Fibroblast of skin of scalp (primary cell): ENCODE data around the gene COPS2.
A peak's percentile ranks its signal among the peaks of the same experiment; 100 is the strongest.
"Not testable (repeated sequence)": the region's sequence is repeated elsewhere in the genome, so short reads cannot be mapped to it uniquely, and the experiment has no call there.

Source experiments
- DNase-seq: peaks from one replicate; pipeline ENCODE4 v3.0.0-alpha.2; 2013

The COPS2 gene

DNA sequence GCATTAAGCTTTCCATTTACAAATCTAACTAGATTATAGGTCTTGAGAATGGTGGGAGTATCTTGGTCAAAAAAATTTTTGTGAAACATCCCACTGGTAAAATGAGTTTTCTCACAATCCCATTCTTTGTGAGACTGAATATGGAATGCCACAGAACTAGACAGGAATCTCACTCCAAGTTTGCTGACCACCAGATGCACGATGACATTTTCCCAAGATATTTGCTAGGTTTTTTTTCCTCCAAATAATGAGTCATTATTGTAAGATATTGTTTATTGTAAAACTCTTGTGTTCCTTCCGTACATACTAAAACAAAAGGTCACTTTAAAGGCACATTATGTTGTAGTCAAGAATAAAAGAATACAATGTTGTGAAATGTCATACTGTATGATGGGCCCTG is 53.9 kb downstream of the COPS2 start:
- peak; percentile 59 for DNase-seq

DNA sequence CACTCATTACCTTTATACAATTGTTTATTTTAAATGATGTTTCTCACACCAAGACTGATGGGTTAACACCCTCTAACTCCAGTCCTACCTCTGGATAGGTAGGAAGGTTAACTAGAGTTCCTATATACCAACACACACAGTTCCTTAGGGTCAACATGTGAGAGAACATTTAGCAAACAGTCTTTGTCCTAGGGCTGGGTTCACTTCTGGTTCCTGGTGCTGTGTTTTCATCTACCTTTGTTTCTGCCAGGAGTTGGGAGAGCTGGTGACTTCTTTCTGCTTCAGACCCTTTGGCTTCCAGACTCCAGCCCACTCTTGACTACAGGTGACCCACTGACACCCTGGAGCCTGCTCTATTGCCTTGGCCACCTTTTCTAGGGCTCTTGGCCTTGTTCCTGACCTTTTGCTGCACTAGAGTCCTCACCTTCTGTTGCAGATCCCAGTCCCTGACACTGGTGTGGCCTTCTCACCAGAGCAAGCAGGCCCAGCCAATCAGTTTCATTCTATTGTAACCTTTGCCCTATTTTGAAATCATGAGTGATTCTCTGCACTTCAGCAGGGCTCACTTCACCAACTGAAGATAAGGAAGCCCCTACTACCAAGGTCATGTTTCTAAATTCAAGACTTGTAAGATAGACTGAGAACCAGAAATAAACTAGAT is 59.2 kb downstream of the COPS2 start:
- no peak for DNase-seq

DNA sequence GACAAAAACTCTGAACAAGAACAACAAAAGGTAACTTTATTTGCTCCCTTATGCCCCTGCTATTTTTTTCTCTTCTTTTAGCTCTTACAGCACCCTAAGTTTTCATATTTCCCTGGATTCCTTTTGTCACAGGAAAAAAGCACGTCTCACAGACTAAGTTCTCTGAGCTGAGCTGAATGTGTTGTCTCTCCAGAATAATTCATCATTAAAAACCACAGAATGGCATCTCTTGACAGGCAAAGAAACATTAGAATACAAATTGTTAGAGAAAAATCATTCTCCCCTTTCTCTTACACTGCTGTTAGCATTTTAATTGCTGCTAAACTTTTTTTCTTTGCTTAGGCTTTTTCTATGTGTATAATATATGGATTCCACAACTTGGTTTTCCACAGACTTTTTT is 60.5 kb downstream of the COPS2 start:
- no peak for DNase-seq

DNA sequence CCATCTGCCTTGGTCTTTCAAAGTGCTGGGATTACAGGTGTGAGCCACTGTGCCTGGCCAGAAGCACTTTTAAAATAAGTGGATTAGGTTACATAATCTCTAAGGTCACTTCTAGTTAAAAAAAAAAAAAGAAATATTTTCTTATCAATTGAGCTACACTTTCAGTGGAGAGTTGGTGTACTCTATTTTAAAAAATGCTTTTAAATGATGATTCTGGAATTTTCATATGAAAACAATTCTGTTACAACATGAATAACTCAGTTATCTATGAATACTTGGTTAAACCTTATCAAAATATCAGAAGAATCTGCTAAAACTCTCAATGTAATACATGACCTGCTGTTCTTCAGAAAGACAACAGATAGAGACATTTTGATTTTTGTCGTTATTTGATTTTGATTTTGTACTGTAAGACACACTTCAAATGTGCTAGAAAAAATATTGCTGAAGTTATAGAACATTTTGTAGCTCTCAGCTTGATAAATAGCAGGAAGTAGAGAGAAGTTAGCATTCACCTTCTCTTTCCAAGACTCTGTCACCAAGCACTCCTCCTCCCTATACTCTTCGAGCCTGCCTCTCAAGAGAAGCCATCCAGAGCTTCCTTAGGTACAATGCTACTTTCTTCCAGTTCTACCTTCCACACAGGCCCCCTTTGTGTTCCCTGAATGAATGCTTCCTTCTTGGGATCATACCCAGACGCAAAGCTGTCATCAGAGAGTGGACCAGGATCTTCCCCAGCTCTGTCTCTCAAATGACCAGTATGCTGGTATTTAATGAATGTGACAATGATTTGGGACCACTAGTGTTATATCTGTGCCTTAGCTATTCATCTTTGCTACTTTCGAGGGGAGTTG is 61.9 kb downstream of the COPS2 start:
- no peak for DNase-seq

DNA sequence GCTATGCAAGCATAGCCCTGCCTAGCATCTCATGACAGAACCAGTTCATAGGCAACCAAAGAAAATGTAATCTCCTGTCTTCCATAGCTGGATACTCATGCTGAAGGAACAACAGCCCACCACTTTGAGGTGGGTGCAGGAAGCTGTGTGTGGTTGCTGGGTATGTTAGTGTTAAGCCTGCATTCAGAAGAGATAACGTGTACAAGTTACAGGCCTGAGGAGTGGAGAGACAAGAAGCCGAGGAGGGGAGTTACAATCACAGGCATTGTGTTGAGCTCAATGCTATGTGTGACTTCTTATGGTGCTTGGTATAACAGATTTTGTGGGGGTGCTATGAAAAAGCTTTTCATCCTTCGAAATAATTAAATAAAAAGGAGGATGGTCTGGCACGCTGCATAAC is 66.4 kb downstream of the COPS2 start:
- no peak for DNase-seq

DNA sequence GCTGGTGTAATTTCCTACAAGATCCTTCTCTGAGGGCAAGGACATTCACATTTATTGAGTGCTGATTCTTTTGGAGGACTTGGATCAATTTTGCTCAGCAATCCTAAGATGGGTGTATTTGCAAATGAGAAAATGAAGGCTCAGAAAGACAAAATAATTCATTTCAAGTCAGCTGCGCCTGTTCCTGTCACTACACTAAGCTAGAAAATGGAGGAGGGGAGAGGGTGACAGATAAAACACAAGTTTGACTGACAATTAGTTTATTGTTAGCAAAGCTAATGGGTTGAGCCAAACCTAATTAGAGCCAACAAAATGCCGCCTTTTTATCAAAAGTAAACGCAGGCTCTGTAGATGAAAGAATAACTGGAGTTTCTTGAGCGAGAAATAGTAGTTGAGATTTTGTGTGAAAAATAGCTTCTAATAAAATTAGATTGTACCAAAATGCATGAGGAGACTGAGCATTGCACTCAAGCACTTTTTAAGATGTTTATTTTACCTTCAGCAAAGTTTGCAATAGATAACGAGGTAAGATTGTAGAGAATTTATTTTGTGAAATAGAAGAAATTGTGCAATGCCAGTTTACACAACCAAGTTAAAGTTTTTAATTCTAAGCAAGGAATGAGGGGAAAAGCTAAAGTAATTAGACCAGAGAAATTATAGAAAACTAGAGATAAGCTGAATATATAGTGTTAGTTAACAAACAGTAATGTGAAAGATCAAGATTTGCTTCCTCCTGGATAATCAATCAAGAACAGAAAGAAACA is 69.5 kb downstream of the COPS2 start:
- DNase-seq = no peak

DNA sequence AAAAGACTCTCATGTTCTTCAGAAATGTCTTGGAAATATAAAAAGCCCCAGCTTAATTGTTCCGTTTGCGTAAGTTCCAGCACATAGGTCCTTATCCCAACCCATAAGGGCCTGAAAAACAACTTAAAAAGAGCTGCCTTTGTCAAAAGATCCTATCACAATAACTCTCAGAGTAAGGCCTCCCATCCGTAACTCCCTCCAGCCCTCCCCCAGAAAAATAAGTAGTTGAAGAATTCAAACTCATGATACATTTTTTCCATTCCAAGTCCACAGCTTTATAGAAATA is 71.2 kb downstream of the COPS2 start:
- peak; percentile 20 for DNase-seq

DNA sequence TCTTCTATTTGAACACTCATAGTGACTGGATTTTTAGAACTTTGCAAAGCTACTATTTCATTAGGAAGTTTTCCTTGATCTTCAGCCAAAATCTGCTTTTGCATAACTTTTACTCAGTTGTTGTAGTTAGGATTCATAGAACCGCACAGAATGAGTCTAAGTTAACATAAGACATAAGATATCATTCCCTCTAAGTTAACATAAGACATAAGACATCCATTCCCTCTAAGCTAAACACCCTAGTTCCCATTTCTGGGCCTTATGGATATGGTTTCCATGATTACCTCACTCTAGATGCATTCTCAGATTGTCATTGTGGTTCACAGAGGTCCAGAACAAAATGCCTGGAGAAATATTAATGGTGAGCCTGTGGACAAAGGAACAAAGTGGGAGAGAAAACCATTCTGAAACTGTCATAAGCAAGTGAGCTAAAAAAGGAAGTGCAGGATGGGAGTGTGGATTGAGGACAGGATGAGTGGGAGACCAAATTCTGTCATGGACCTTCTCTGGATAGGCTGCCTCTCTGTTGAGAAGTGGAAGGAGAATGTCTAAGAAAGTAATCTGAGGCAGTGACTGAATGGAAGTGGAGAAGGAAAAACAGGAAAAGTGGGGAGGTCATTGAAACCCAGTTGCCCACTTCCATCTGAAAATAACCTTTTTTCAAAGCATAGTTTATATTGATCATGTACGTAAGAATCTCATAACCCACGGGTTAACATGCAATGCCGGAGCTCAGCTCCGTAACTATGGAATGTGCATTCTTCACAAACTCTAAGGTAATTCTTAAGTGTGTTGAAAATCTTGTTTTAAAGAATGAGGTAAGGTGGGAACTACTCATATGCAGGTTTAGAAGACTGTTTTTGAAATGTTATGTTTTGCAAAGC is 71.8 kb downstream of the COPS2 start:
- DNase-seq = peak; percentile 78

DNA sequence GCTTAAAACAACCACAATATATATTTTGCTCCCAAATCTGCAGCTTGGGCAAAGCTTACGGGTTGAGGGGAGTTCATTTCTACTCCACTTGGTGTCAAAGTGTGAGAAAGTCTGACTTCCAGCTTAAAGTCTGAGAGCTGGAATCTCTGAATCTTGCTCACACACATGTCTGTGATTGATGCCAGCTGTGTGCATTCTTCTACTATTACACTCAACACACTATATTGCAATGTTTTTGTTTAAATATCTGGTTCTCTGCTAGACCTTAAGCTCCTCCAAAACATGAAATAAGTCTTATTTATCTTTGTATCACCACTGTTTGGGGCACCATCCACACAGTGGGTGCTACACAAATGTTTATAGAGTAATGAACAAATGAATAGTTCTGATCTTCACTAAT is 72.4 kb downstream of the COPS2 start:
- DNase-seq = peak; percentile 85

DNA sequence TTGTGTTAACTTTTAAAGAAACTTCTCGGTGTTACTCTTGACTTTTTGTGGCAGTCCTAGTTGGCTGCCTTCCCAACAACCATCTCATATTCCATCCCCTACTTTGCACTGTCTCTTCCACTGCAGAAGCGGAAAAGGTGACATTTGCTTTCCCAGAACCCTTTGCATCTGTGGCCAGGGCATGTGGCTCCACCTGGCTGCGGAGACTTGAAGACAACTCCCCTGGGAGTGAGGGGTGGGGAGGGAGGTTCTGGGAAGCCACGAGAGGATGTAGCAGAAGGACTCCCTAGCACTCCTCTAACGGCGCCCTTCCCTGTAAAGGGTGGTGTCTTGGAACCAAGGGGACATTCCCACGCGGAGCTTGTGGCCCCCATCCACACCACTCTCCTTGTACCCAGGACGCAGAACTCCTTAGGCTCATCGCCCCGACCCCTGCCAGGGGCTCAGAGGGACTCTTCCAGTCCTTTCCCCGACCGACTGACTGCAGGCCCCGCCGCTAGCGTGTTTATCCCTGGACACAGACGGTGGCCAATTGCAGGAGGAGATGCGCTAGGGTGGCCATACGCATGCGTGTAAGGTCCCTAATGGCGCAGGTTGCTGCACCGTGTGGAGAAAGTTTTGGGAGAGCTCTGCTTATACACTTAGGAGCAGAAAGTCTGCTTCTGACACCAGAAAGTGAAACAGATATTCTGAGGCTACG is 75.9 kb downstream of the COPS2 start:
- DNase-seq = no peak

DNA sequence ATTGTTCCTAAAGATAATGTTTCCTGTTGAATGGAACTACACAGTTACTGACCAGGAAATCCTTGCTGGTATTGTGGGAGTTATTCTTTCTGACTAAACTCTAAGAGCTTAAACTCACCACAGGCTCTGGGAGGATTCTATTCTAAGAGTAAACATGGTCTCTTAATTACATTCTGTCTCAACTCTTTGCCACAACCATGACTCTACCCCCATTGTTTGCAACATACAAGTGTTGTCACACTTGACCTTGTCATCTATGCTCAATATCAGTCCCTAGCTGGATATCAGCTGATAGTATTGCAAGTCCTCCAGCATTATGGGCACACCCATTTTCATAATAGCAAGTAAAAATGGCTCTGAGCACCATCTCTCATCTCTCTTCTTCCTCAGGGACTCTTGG is 79.5 kb downstream of the COPS2 start:
- DNase-seq = no peak

DNA sequence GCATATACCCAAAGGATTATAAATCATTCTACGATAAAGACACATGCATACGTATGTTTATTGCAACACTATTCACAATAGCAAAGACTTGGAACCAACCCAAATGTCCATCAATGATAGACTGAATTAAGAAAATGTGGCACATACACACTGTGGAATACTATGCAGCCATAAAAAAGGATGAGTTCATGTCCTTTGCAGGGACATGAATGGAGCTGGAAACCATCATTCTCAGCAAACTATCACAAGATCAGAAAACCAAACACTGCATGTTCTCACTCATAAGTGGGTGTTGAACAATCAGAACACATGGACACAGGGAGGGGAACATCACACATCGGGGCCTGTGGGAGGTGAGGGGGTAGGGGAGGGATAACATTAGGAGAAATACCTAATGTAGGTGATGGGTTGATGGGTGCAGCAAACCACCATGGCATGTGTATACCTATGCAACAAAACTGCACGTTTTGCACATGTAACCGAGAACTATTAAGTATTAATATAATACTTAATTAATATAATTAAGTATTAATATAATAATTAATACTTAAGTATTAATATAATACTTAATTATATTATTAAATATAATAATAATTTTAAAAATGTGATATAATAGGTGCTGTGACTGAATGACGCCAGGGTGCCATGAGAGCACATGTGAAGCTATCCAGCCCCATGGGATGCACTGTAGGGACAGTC is 80.7 kb downstream of the COPS2 start:
- DNase-seq = not testable (repeated sequence)
